A673 (cell line): ENCODE results near the gene BBX.

Experiments used
- CTCF ChIP-seq: fragments of 300-800, 200-600 bp; sonication (generic); conservative IDR thresholded peaks from 2 replicates; pipeline ENCODE4 v1.5.1; 2017; ENCODE audit warnings: low read depth, mild to moderate bottlenecking, antibody characterized with exemption, low read length, moderate library complexity, mixed read lengths
- EZH2 ChIP-seq: fragments of 200-600 bp; sonication (generic); IDR thresholded peaks from 2 replicates; pipeline ENCODE4 v1.6.1; 2017; ENCODE audit warnings: borderline replicate concordance, low read depth, mild to moderate bottlenecking, mixed read lengths, antibody characterized with exemption, low read length; ENCODE audit not compliant: poor library complexity, severe bottlenecking

- TF ChIP-seq CTCF = no peak
- TF ChIP-seq EZH2 = no peak
Measured at GRCh38 chr3:107858876-107859275, 336.1 kb downstream of the BBX start.
